ENCODE measurements around the gene ZFP64.
"Not testable (repeated sequence)": the region's sequence is repeated elsewhere in the genome, so short reads cannot be mapped to it uniquely, and the experiment has no call there.

The ZFP64 gene

GRCh38 chr20:52231230-52231746 is 39.7 kb upstream of the ZFP64 start:
- no peak overlapping the region for H3K4me3 ChIP-seq (ENCODE audit: control insufficient read depth, low read depth, low read length)
- no peak for DNase-seq (ENCODE audit: low read depth)
- TF ChIP-seq CTCF (conservative IDR thresholded peaks at IDR 0.05; ENCODE audit: control insufficient read depth, insufficient read depth, low read depth, low read length): no peak

GRCh38 chr20:52230409-52230808 is 38.8 kb upstream of the ZFP64 start:
- no peak overlapping the region for H3K4me3 ChIP-seq (ENCODE audit: control insufficient read depth, low read depth, low read length)
- peak; percentile 66 for DNase-seq (ENCODE audit: low read depth)
- TF ChIP-seq CTCF (conservative IDR thresholded peaks at IDR 0.05; ENCODE audit: control insufficient read depth, insufficient read depth, low read depth, low read length): no peak

GRCh38 chr20:52229346-52229745 is 37.8 kb upstream of the ZFP64 start:
- DNase-seq (ENCODE audit: low read depth); H3K4me3 ChIP-seq (ENCODE audit: control insufficient read depth, low read depth, low read length): not testable (repeated sequence)

GRCh38 chr20:52226370-52226769 is 34.8 kb upstream of the ZFP64 start:
- TF ChIP-seq CTCF (conservative IDR thresholded peaks at IDR 0.05; ENCODE audit: control insufficient read depth, insufficient read depth, low read depth, low read length): no peak
- H3K4me3 ChIP-seq (ENCODE audit: control insufficient read depth, low read depth, low read length): no peak overlapping the region
- no peak for DNase-seq (ENCODE audit: low read depth)

GRCh38 chr20:52224920-52225319 is 33.3 kb upstream of the ZFP64 start:
- no peak for TF ChIP-seq CTCF (conservative IDR thresholded peaks at IDR 0.05; ENCODE audit: control insufficient read depth, insufficient read depth, low read depth, low read length)
- H3K4me3 ChIP-seq (ENCODE audit: control insufficient read depth, low read depth, low read length): no peak overlapping the region
- no peak for DNase-seq (ENCODE audit: low read depth)

- DNase-seq (ENCODE audit: low read depth); H3K4me3 ChIP-seq (ENCODE audit: control insufficient read depth, low read depth, low read length): not testable (repeated sequence)
Measured at GRCh38 chr20:52221362-52221761, 29.8 kb upstream of the ZFP64 start.

GRCh38 chr20:52220891-52221290 is 29.3 kb upstream of the ZFP64 start:
- DNase-seq (ENCODE audit: low read depth); H3K4me3 ChIP-seq (ENCODE audit: control insufficient read depth, low read depth, low read length): not testable (repeated sequence)

- no peak overlapping the region for H3K4me3 ChIP-seq (ENCODE audit: control insufficient read depth, low read depth, low read length)
- no peak for DNase-seq (ENCODE audit: low read depth)
- TF ChIP-seq CTCF (conservative IDR thresholded peaks at IDR 0.05; ENCODE audit: control insufficient read depth, insufficient read depth, low read depth, low read length): no peak
Measured at GRCh38 chr20:52219441-52219840, 27.9 kb upstream of the ZFP64 start.
